Activated naive CD8-positive, alpha-beta T cell treated with anti-CD3 and anti-CD28 coated beads, Interleukin-2, amount 10 ng/mL, durations not matched to agents 7 days and 5 days (primary cell): ENCODE results near the gene CHST7. TPM values are rescaled to one million over a fixed set of nuclear protein-coding genes. Genes with fewer than 3 reads are reported as not detected.
"Not testable (repeated sequence)": the region's sequence is repeated elsewhere in the genome, so short reads cannot be mapped to it uniquely, and the experiment has no call there.

Source experiments
- ATAC-seq: fragments of 150-1000 bp; cut with Tn5 transposase; one replicate; pipeline ENCODE4 v1.10.0; 2021; ENCODE audit warnings: low read depth, moderate library complexity
- POLR2A ChIA-PET: fragments of 350-600 bp; sonication (Branson Sonifier 250); formaldehyde crosslinking; loops from one replicate; lab custom pipeline; 2021; ENCODE audit warnings: antibody characterized with exemption; lab: Charles Lee
- DNase-seq: peaks from one replicate; pipeline ENCODE4 v3.0.0; 2021
- H3K27ac Mint-ChIP-seq: one replicate; pipeline ENCODE4 v1.8.0; 2022; ENCODE audit warnings: mild to moderate bottlenecking, mixed read lengths
- H3K27me3 Mint-ChIP-seq: one replicate; pipeline ENCODE4 v1.8.0; 2022; ENCODE audit warnings: mild to moderate bottlenecking, moderate library complexity, mixed read lengths
- H3K36me3 Mint-ChIP-seq: one replicate; pipeline ENCODE4 v1.8.0; 2021; ENCODE audit warnings: mild to moderate bottlenecking, mixed read lengths
- H3K4me1 Mint-ChIP-seq: one replicate; pipeline ENCODE4 v1.8.0; 2021; ENCODE audit warnings: mixed read lengths
- H3K4me3 Mint-ChIP-seq: one replicate; pipeline ENCODE4 v1.8.0; 2022; ENCODE audit warnings: mild to moderate bottlenecking, moderate library complexity, mixed read lengths
- H3K9me3 Mint-ChIP-seq: one replicate; pipeline ENCODE4 v1.8.0; 2021; ENCODE audit warnings: mixed read lengths
- total RNA-seq, 2 experiments: library from RNA; stranded (reverse); gene quantifications; one replicate each; pipeline ENCODE4 v1.2.3, GENCODE V29; 2021

CHST7 gene
- 1 to 10 TPM; 5.7 to 6.7 TPM for total RNA-seq

- POLR2A ChIA-PET = interaction anchor here (1.0 to 1.4 kb wide), 3 partner anchors 11 to 38 kb away, joined by 3 to 5 read pairs (median 4); no protein-coding TSS in a partner anchor
- peaks cover 21% of the 10 kb centered on the region for H3K4me1 Mint-ChIP-seq
Observed at GRCh38 chrX:46573331-46573891, at the start of gene CHST7. TSS of gene CHST7 (plus strand) at chrX:46573765. CDS start at chrX:46573932, 167 bp downstream.

GRCh38 chrX:46528640-46529039 is 44.9 kb upstream of the CHST7 start:
- DNase-seq, H3K36me3 Mint-ChIP-seq, H3K27ac Mint-ChIP-seq, H3K4me1 Mint-ChIP-seq, H3K9me3 Mint-ChIP-seq, H3K27me3 Mint-ChIP-seq, POLR2A ChIA-PET, ATAC-seq, H3K4me3 Mint-ChIP-seq: not testable (repeated sequence)

More at GRCh38 chrX:46573331-46573891, at the start of gene CHST7:
- ATAC-seq (peak; percentile 65), DNase-seq (peak; percentile 71)
- H3K9me3 Mint-ChIP-seq = no peaks in the 10 kb centered on the region
- peak within 1 kb of the TSS; percentile 83 for H3K4me3 Mint-ChIP-seq
- peaks cover 4% of the 10 kb centered on the region for H3K27me3 Mint-ChIP-seq
- peak within 1 kb of the TSS; percentile 66 for H3K27ac Mint-ChIP-seq
- H3K36me3 Mint-ChIP-seq = peaks cover 16% of the 10 kb centered on the region

GRCh38 chrX:46529740-46530403 is 43.7 kb upstream of the CHST7 start:
- POLR2A ChIA-PET, ATAC-seq, H3K27me3 Mint-ChIP-seq: not testable (repeated sequence)

GRCh38 chrX:46530404-46530908 is 43.1 kb upstream of the CHST7 start:
- POLR2A ChIA-PET, H3K36me3 Mint-ChIP-seq, DNase-seq, H3K9me3 Mint-ChIP-seq, H3K27me3 Mint-ChIP-seq, H3K4me3 Mint-ChIP-seq, ATAC-seq, H3K27ac Mint-ChIP-seq, H3K4me1 Mint-ChIP-seq: not testable (repeated sequence)

More at GRCh38 chrX:46529740-46530403, 43.7 kb upstream of the CHST7 start:
- not testable (repeated sequence) for H3K4me3 Mint-ChIP-seq, H3K27ac Mint-ChIP-seq, H3K36me3 Mint-ChIP-seq, DNase-seq, H3K4me1 Mint-ChIP-seq, H3K9me3 Mint-ChIP-seq

GRCh38 chrX:46531442-46531841 is 42.1 kb upstream of the CHST7 start:
- Mint-ChIP-seq H3K36me3 (peaks cover 8% of the 10 kb centered on the region), H3K27me3 (no peaks in the 10 kb centered on the region), H3K27ac (no peak overlapping the region), H3K4me1 (peaks cover 4% of the 10 kb centered on the region), H3K4me3 (no peak overlapping the region), H3K9me3 (no peaks in the 10 kb centered on the region)
- ATAC-seq = no peak
- POLR2A ChIA-PET = no interaction called here
- no peak for DNase-seq

- no peaks in the 10 kb centered on the region for H3K27me3 Mint-ChIP-seq
- H3K9me3 Mint-ChIP-seq = no peaks in the 10 kb centered on the region
- no peak for DNase-seq
- peaks cover 22% of the 10 kb centered on the region for H3K4me1 Mint-ChIP-seq
- peaks cover 4% of the 10 kb centered on the region for H3K36me3 Mint-ChIP-seq
- no peak for ATAC-seq
- peak overlapping the region; percentile 30 for H3K27ac Mint-ChIP-seq
- no peak overlapping the region for H3K4me3 Mint-ChIP-seq
- POLR2A ChIA-PET = no interaction called here
Observed at GRCh38 chrX:46543441-46543840, 30.1 kb upstream of the CHST7 start.

GRCh38 chrX:46544527-46544926 is 29.0 kb upstream of the CHST7 start:
- POLR2A ChIA-PET, H3K9me3 Mint-ChIP-seq, H3K27me3 Mint-ChIP-seq, ATAC-seq, H3K36me3 Mint-ChIP-seq, DNase-seq: not testable (repeated sequence)
- peak overlapping the region; percentile 99 for H3K27ac Mint-ChIP-seq
- peaks cover 23% of the 10 kb centered on the region for H3K4me1 Mint-ChIP-seq
- H3K4me3 Mint-ChIP-seq = peak overlapping the region; percentile 97

GRCh38 chrX:46545111-46546005 is 28.2 kb upstream of the CHST7 start, which contains the start of gene ZNF674:
TSS of gene ZNF674 (minus strand) at chrX:46545421. CDS start at chrX:46542087, 3,334 bp downstream.
- Mint-ChIP-seq H3K4me3 (peak within 1 kb of the TSS; percentile 97), H3K36me3 (peaks cover 6% of the 10 kb centered on the region), H3K27me3 (no peaks in the 10 kb centered on the region), H3K4me1 (peaks cover 23% of the 10 kb centered on the region), H3K9me3 (no peaks in the 10 kb centered on the region), H3K27ac (peak within 1 kb of the TSS; percentile 99)
- POLR2A ChIA-PET = no interaction called here
- peak; percentile 95 for ATAC-seq
- DNase-seq = peak; percentile 90

GRCh38 chrX:46547857-46548256 is 25.7 kb upstream of the CHST7 start:
- DNase-seq = no peak
- Mint-ChIP-seq H3K4me1 (peaks cover 19% of the 10 kb centered on the region), H3K4me3 (peak overlapping the region; percentile 13), H3K9me3 (no peaks in the 10 kb centered on the region), H3K27ac (no peak overlapping the region), H3K36me3 (peaks cover 8% of the 10 kb centered on the region), H3K27me3 (no peaks in the 10 kb centered on the region)
- no peak for ATAC-seq
- POLR2A ChIA-PET = no interaction called here

GRCh38 chrX:46549914-46550313 is 23.7 kb upstream of the CHST7 start:
- POLR2A ChIA-PET = no interaction called here
- H3K27ac Mint-ChIP-seq = no peak overlapping the region
- no peak for DNase-seq

GRCh38 chrX:46551494-46552128 is 22.0 kb upstream of the CHST7 start:
- H3K27me3 Mint-ChIP-seq = no peaks in the 10 kb centered on the region
- POLR2A ChIA-PET = no interaction called here
- no peaks in the 10 kb centered on the region for H3K9me3 Mint-ChIP-seq
- peaks cover 5% of the 10 kb centered on the region for H3K4me1 Mint-ChIP-seq
- no peak overlapping the region for H3K27ac Mint-ChIP-seq
- ATAC-seq (no peak), DNase-seq (no peak)
- peaks cover 8% of the 10 kb centered on the region for H3K36me3 Mint-ChIP-seq
- no peak overlapping the region for H3K4me3 Mint-ChIP-seq

More at GRCh38 chrX:46549914-46550313, 23.7 kb upstream of the CHST7 start:
- H3K27me3 Mint-ChIP-seq = no peaks in the 10 kb centered on the region
- peaks cover 13% of the 10 kb centered on the region for H3K4me1 Mint-ChIP-seq
- no peak overlapping the region for H3K4me3 Mint-ChIP-seq
- no peak for ATAC-seq
- H3K36me3 Mint-ChIP-seq = peaks cover 8% of the 10 kb centered on the region
- H3K9me3 Mint-ChIP-seq = no peaks in the 10 kb centered on the region

GRCh38 chrX:46553935-46554334 is 19.6 kb upstream of the CHST7 start:
- POLR2A ChIA-PET = no interaction called here
- Mint-ChIP-seq H3K27ac (no peak overlapping the region), H3K27me3 (no peaks in the 10 kb centered on the region), H3K36me3 (peaks cover 5% of the 10 kb centered on the region), H3K9me3 (no peaks in the 10 kb centered on the region), H3K4me1 (no peaks in the 10 kb centered on the region), H3K4me3 (no peak overlapping the region)
- DNase-seq (no peak), ATAC-seq (no peak)

- Mint-ChIP-seq H3K9me3 (no peaks in the 10 kb centered on the region), H3K27me3 (no peaks in the 10 kb centered on the region), H3K36me3 (peaks cover 4% of the 10 kb centered on the region), H3K27ac (no peak overlapping the region), H3K4me3 (no peak overlapping the region), H3K4me1 (no peaks in the 10 kb centered on the region)
- no peak for DNase-seq
- no peak for ATAC-seq
- POLR2A ChIA-PET = no interaction called here
Observed at GRCh38 chrX:46554942-46555341, 18.6 kb upstream of the CHST7 start.
